HG03280 (cell line): ENCODE results near the gene NFE2L3.

Source experiments
- ATAC-seq: cut with Tn5 transposase; IDR thresholded peaks from one replicate; pipeline ENCODE4 v1.9.1; 2021; ENCODE audit warnings: mild to moderate bottlenecking, moderate library complexity; ENCODE audit not compliant: unreplicated experiment

Gene NFE2L3

DNA sequence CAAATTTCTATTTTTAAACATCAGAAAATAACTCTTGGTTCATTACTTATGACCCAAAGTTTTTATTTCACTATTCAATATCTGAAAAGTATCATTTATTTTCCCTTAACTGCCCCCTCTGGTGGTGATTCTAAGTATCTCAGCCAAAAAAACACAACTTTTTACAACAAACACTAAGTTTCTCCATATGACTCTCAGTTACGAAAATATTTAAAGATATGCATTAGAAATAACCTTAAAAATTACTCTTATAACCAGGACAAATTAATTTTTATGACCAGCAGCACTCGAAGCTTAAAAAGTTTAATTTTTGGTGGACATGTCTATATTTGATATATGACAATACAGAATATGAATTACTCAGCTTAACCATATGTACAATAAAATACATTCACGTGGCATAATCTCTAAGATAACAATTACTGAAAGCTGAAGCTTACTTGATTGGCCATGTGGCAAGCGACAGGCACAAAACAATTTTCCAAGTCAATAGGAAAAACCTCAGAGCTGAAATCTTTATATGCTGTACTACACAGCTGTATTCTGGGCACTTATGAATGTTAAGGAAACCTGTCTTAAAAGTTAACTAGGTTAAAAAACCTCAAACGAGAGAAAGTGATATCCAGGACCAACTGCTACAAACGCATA lies 46.3 kb downstream of the NFE2L3 start:
- ATAC-seq = no peak

DNA sequence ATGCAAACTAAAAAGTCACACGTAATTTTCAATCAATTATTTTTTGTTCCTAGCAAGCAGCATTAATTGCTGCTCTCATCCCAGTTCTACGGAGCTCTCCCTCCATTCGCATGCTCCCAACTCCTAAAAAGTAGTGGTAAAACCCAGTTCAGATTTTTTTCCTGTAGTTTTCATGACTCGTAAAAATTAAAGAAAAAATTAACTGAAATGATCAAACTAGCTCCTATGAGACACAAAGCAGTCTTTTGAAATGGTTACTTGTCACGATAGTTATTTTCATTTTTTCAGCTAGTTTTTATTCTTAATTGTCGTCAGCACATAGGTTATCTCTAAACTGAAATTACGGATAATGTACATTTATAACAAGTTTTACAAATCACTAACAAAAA lies 46.8 kb downstream of the NFE2L3 start:
- ATAC-seq = no peak

DNA sequence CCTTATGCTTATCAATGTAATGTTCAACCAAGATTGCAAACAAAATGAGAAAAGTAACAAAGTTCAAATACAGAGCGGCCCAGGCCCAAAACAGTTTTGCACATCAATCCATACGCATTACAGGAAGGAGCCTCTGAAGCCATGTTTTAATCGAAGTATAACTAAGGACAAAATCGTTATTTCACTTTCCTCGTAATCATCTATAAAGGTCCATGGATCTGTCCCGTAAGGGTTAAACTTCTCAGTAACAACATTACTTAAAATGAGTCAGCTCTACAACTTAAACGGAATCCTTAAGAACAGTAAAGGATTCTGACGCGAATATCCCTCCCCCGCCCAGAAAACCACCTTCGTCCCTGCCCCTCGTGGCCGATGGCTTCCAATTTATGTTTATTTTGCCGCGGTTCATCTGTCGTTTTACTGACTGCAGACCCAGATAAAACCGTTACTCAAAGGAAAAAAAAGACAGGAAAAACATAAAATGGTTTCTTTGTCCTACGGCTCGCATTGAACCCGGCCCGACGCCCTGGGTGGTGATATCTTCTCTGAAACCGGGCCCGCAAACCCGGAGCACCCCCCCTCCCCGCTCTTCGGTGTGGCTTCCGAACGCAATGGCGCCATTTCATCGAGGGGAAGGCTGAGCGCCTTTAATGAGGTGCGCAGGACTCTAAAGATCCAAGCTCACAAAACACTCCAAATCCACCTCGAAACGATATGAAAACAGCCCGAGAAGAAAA lies 47.5 kb downstream of the NFE2L3 start:
- no peak for ATAC-seq

DNA sequence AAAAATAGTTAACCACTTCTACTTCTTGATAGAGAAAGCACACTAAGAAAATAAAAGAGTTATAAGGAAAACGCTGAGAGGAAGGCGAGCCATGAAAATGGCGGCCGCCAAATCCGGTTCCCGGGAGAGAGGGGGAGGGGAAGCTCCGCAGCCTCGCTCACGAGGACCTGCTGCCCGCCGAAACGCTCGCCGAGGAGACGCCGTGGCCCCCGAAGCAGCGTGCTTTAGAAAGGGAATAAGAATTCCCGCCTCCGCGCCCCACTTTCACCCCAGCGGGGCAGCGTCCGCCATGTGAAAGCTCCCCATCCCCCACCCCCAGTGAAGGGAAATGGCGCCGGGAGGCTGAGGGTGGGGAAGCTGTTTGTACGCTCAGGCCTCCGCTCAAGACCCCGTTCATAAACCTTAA lies 48.0 kb downstream of the NFE2L3 start:
- peak; percentile 3 for ATAC-seq

DNA sequence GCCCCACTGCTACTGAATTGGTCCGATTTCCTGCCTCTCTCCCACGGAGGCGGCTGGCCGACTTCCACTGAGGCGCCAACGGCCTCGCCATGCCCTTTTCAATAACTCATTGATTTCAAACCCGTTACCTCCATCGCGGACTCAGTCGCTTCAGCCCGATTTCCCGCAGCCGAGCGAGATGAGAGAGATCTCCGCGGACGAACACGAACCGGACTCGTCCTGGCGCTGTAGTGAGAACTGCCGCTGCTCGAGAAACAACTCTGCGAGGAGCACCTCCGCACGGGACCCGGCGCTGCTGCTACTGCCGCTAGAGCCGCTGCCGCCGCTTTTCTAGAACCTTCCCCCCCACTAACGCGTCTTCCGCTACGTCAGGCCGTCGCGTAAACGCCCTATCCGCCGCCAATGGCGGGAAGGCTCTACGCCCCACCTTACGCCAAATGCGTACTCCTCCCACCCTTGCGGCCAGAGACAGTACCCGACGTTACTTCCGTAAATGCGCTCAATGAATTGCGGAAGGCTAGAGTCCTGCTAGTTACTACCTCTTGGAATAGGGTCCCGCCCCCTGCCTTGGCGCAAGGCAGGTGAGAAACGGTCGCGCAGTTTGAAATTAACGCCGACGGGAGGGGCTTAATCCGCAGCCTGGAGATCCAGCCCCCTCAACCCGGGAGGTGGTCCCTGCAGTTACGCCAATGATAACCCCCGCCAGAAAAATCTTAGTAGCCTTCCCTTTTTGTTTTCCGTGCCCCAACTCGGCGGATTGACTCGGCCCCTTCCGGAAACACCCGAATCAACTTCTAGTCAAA lies 48.6 kb downstream of the NFE2L3 start, which contains the start of gene HNRNPA2B1:
TSS of gene HNRNPA2B1 (minus strand) at position 303 of the 803 bp plus-strand sequence. CDS start at position 134, 169 bp downstream.
- ATAC-seq = peak; percentile 63

DNA sequence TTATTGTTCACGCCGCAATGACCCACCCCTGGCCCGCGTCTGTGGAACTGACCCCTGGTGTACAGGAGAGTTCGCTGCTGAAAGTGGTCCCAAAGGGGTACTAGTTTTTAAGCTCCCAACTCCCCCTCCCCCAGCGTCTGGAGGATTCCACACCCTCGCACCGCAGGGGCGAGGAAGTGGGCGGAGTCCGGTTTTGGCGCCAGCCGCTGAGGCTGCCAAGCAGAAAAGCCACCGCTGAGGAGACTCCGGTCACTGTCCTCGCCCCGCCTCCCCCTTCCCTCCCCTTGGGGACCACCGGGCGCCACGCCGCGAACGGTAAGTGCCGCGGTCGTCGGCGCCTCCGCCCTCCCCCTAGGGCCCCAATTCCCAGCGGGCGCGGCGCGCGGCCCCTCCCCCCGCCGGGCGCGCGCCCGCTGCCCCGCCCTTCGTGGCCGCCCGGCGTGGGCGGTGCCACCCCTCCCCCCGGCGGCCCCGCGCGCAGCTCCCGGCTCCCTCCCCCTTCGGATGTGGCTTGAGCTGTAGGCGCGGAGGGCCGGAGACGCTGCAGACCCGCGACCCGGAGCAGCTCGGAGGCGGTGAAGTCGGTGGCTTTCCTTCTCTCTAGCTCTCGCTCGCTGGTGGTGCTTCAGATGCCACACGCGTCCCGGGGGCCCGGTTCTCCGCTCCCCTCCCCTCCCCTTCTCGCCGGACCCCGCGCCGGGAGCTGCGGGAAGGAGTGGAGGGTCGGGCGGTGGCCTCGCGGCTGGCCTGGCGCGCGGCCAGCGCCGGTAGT lies 49.4 kb downstream of the NFE2L3 start, which contains the start of gene CBX3:
TSS of gene CBX3 (plus strand) at position 499 of the 772 bp plus-strand sequence. CDS start 1,254 bp downstream, outside the sequence.
- peak; percentile 41 for ATAC-seq

DNA sequence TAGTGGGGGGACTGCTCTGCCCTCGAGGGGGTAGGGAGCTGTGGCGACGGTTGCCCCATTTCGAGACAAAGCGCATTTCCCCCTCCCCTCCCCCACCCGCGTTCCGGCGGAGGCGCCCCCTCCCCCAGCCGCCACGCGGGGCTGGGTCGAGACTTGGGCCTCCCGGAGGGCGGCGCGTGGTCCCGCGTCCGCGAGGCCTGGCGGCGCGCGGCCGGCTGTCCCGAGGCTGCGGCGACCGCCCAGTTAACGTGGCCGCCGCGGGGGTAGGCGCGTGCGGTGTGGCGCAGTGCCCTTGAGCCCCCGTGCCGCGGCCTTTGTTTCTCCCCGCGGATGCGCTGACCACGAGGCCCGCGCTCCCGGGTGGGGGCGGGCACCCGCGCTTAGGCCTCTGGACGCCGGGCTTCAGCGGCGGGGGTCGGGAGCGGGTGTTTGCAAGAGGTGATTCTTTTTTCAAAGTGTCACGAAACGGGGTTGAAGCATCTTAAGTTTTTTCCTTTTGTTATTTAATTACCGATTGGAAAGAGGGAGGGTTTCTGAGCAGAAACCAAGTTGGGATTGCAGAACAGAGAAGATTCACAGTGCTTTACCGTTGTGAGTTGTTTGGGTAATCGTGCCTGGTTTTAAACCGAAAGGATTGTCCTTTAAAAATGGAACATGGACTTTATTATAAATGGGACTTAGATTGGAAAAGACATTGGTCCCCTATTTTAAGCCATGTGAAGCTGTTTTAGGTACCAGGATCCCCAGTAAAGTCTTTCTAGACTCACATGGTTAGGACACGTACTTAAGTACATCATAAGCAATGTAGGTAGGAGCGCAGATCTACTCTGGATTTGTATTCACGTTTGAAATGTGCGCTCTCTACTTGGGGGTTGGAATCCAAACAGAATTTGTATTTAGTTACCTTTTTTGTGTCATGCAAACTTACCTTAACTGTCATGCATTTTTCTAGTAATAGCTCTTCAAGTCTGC lies 50.3 kb downstream of the NFE2L3 start:
- peak; percentile 5 for ATAC-seq

DNA sequence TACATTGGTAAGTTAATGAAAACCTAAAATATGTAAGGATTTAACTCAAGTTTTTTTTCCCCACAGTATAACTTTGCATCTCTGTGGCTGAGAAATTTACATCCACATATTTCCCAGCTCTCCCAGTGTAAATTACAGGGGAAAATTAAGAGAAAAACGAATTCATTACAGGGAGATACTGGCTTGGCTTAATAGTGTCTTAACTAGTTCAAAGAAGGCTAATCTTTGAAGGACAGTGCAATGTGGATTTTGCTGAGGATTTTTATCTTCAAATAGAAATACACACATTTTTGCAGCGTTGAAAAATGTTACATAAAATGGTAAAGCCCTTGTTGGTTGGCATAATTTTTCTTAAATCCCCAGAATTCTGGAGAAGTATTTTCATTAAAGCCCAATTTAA lies 51.0 kb downstream of the NFE2L3 start:
- no peak for ATAC-seq

DNA sequence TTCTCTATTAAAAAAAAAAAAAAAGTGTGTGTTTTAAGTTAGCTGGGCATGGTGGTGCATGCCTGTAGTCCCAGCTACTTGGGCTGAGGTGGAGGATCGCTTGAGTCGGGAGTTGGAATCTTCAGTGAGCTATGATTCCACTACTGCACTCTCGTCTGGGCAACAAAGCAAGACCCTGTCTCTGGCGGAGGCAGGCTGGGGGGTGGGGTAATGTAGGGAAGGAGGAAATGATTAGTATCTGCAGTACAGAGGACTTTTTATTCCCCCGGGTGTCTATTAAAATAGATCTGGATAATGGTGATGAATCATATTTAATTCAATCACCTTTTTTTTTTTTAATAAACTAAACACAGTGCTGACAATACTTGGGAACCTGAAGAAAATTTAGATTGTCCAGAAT lies 56.0 kb downstream of the NFE2L3 start:
- ATAC-seq = no peak

DNA sequence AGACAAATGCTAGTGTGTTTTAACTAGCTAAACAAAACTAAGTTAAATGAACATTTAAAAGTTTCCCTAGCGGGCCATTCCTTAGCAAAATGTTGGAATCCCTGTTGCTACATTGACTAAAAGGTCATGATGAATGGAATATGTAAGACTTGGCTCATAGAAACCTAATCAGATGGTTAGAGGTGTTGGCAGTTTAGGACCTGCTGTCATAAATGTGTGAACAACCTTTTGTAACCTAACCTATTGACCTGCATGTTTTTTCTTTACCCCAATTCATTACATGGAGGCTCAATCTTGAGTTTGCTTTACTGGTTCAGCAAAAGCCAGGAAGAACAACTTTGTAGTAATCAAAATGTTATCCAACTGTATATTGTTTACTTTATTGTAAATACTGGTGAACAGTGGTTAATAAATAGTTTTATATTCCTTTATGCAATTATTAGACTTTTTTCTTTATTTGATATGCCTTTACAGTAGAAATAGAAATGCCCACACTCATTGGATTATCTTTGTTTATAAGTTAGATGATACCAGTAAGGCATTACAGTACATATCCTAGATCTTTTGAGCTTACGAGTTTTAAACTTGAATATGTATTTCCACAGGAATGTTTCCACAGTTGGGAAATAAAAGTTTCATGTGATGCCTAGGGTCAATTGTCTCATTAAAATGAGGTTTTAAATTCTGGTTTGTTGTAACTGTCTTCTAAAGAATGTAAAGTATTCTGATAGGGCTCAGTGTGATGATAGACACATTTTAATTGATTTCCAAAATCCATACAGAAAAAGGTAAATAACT lies 61.1 kb downstream of the NFE2L3 start:
- no peak for ATAC-seq

DNA sequence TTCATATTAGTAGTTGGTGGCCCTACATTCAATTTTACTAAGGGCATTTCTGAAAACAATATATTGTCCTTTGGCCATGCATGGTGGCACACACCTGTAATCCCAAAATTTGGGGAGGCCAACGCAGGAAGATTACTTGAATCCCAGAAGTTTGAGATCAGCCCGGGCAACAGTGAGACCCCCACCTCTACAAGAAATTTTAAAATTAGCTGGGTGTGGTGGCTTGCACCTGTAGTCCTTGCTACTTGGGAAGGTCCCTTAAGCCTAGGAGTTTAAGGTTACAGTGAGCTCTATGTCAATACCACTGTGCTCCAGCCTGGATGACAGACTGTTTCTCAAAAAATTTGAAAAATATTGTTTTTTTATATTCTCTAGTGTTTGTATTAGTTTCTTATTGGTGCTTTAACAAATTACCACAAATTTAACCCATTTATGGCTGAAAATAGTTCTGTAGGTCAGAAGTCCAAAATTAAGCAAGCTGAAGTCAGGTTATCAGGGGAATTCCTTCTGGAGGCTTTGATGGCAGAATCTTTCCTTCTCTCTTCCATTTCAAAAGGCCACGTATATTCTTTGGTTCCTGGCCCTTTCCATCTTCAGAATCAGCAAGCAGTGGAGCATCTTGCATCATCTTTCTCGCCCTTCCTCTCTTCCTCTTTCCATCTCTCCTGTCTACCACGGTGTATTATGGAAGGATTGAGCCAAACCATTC lies 62.0 kb downstream of the NFE2L3 start:
- ATAC-seq = no peak

DNA sequence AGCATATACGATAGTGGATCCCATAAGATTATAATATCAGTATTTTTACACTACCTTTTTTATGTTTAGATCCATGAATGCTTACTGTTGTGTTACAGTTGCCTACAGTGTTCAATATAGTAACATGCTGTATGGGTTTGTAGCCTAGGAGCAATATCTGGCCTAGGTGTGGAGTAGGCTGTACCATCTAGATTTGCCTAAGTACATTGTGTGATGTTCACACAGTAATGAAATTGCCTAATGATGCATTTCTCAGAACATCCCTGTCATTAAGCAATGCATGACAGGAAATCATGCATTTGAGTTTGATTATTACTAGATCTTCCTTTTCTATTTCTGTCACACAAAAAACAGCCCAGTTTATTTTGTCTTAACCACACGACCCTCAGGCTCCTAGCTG lies 64.1 kb downstream of the NFE2L3 start:
- no peak for ATAC-seq

DNA sequence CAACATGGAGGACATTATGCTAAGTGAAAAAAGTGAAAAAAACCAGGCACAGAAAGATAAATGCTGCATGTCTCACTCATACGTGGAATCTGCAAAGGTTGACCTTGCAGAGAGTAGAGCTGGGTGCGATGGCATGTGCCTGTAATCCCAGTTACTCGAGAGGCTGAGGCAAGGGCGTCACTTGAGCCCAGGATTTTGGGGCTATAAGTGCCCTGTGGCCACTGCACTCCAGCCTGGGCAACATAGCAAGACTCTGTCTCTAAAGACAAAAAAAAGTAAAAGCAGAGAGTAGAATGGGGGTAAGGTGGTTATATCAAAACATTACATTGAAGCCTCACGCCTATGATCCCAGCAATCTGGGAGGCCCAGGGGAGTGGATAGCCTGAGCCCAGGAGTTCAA lies 72.4 kb downstream of the NFE2L3 start:
- no peak for ATAC-seq

DNA sequence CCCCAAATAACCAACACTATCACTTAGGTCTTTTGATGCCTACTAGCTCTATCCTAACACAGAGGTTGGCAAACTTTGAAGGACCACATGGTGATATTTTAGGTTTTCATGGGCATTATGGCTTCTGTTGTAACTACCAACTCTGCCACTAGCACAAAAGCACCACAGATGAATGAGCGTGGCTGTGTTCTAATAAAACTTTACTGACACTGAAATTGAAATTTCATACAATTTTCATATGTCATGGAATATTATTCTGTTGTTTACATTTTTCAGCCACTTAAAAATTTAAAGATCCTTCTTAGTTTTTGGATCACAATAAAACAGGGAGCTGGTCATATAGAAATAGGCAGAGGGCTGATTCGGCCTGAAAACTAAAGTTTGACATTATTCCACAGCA lies 76.0 kb downstream of the NFE2L3 start:
- ATAC-seq = no peak

DNA sequence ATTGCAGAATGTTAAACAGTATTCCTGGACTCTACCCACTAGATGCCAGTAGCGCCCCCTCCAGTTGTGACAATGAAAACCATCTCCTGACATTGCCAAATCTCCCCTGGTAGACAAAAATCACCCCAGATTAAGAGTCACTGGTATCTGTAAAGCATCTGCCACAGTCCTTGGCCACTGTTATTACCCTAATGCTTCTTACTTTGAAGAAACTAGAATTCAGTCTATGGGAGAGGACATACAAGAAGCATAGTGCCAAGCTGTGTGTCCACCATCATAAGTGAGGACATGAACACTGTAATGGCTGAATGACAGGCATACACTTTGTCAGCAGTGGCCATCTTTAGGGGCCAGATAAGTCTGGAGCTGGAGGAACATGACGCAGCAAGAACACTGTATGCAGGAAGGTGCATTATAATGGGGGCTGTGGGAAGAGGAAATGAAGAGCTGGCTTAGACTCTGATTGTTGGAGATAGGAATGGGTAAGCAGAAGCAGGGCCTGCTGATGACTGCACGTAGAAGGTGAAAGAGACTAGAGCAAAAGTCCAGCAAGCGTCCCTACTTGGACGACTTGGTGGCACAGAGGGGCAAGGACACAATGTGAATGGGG lies 82.0 kb downstream of the NFE2L3 start:
- no peak for ATAC-seq
